NCI-H510A treated with DMSO at 0.1 percent for 48 hours (cell line): ENCODE data around the gene MPPE1.
"Not testable (repeated sequence)": the region's sequence is repeated elsewhere in the genome, so short reads cannot be mapped to it uniquely, and the experiment has no call there.

Experiments
- DNase-seq: peaks from one replicate; lab custom pipeline; 2025; lab: John Stamatoyannopoulos, UW

MPPE1 gene, protein sequence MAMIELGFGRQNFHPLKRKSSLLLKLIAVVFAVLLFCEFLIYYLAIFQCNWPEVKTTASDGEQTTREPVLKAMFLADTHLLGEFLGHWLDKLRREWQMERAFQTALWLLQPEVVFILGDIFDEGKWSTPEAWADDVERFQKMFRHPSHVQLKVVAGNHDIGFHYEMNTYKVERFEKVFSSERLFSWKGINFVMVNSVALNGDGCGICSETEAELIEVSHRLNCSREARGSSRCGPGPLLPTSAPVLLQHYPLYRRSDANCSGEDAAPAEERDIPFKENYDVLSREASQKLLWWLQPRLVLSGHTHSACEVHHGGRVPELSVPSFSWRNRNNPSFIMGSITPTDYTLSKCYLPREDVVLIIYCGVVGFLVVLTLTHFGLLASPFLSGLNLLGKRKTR

DNA sequence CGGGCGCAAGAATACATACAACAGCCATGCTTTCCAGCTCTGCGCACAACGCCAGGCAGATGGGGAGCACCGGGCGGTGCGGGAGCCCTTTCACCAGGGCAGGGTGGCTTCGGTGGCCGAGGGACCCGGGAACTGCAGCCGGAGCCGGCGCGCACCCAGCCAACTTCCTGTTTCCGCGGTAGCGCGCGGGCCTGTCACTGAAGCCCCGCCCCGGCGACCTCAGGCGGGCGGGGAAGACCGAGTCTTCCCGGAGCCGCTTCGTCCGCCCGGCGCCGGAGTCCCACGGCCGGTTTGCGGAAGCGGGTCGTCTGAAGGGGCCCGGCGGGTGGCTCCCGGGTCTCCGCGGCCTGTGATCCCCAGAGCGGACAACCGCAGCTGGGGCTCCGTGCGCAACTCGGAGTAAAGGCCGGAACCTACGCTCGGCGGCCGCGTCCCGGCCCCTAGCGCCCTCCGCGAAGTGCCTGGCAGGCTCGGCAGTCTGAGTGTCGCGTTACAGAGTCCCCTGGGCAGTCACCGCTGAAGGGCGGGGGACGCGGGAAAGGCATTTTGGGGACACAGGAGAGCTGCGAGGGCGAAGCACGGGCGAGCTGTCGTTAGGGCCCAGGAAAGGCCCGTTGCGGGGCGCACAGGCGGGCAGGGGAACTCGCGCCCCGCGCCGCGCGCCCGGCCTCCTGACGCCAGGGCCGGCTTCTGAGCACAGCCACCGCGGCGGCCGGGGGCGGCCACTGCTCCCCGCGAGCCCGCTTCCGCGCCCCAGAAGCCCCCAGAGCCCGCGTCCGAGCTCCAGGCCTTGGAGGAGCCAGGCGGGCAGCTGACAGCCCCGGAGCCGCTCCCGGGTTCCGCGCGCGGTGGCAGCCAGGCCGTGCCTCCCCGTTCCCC, at the start of gene MPPE1:
TSS of gene MPPE1 (minus strand) at position 136 of the 879 bp plus-strand sequence. CDS start 11,053 bp downstream, outside the sequence.
- DNase-seq: peak; percentile 63

- no peak for DNase-seq
Observed at GRCh38 chr18:11957636-11958035, 49.5 kb upstream of the MPPE1 start.

- no peak for DNase-seq
Observed at GRCh38 chr18:11956371-11957308, 48.5 kb upstream of the MPPE1 start.

- peak; percentile 12 for DNase-seq
Observed at GRCh38 chr18:11955239-11956029, 47.3 kb upstream of the MPPE1 start.

- no peak for DNase-seq
Observed at GRCh38 chr18:11953113-11953512, 45.0 kb upstream of the MPPE1 start.

DNA sequence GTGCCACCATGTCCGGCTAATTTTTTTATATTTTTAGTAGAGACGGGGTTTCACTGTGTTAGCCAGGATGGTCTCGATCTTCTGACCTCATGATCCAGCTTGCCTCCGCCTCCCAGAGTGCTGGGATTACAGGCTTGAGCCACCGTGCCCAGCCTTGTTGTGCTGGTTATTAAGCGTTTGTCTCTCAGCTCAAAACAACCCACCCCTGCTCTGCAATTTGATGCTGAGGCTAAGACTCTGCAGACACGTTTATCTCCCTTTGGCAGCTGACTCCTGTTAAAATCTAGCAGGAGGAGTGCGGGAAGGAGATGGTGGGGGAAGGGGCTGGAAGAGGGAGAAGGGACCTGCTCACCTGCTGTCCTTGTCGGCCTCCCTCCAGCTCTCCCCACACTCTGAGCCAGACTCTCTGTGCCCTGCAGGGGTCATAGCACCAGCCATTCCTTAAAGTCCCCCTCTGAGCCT, 43.3 kb upstream of the MPPE1 start:
- DNase-seq: no peak

DNA sequence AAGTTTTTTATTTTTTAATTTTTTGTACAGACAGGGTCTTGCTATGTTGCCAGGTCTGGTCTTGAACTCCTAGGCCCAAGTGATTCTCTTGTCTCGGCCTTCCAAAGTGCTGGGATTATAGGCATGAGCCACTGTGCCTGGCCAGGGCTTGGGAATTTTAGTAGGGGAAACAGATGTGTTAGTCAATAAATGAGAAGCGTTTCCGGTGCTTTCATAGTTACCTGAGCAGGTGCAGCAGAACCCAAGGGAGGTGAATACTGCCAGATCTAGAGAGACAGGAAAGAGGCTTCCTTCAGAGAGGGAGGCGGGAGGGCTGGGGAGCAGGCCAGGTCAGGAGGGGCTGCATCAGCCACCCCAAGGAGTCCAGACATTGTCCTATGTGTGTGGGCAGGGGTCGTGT, 42.7 kb upstream of the MPPE1 start:
- DNase-seq: peak; percentile 25

DNA sequence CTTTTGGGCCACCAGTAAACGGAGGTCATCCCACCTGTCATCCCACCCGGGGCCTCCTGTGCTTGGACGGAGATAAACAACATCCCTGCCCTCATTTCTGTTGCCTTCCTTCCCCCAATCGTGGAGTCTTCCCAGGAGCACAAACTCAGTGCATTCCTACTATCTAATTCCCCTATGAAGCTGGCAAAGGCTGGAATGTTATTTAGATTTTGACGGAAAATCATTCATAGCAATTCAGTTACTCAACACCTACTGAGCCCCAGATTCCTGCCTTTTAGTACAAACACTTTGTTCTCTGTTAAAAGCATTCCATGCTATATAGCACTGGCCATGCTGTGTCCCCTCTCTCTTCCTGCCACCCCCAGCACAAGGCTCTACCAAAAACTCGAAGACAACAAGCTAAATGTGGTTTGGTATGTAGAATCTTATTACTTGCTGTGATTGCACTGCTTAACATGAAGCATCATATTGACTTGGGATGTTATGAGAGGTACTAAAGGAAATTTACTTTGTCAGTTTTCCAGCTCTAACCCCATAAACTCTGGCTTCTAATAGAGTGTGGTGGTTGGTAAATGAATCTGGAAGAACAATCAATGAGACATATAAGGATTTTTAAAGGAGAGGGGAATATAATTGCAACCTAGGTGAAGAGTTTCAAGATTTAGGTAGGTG, 40.9 kb upstream of the MPPE1 start:
- no peak for DNase-seq

GRCh38 chr18:11947214-11948191, 39.4 kb upstream of the MPPE1 start:
- DNase-seq: peak; percentile 75

DNA sequence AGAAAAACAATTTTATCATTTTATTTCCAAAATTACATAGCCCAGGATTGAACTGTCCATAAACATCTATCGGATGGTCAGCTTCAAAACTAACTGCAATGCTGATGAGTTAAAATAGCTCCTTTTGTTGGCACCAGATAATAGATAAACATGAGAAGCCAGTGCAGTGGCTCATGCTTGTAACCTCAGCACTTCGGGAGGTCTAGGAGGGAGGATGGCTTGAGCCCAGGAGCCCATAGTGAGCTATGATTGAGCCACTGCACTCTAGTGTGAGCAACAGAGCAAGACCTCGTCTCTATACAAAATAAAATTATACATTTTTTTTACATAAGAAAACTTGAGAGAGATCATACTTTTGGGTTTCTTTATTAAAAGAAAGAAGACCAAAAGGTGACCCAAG, 38.6 kb upstream of the MPPE1 start:
- no peak for DNase-seq

- not testable (repeated sequence) for DNase-seq
Observed at GRCh38 chr18:11945834-11946659, 37.9 kb upstream of the MPPE1 start.

GRCh38 chr18:11944786-11945185, 36.7 kb upstream of the MPPE1 start:
- DNase-seq: no peak

- no peak for DNase-seq
Observed at GRCh38 chr18:11944252-11944651, 36.1 kb upstream of the MPPE1 start.

GRCh38 chr18:11943551-11943950, 35.4 kb upstream of the MPPE1 start:
- no peak for DNase-seq

- DNase-seq: no peak
Observed at GRCh38 chr18:11940956-11941355, 32.8 kb upstream of the MPPE1 start.

DNA sequence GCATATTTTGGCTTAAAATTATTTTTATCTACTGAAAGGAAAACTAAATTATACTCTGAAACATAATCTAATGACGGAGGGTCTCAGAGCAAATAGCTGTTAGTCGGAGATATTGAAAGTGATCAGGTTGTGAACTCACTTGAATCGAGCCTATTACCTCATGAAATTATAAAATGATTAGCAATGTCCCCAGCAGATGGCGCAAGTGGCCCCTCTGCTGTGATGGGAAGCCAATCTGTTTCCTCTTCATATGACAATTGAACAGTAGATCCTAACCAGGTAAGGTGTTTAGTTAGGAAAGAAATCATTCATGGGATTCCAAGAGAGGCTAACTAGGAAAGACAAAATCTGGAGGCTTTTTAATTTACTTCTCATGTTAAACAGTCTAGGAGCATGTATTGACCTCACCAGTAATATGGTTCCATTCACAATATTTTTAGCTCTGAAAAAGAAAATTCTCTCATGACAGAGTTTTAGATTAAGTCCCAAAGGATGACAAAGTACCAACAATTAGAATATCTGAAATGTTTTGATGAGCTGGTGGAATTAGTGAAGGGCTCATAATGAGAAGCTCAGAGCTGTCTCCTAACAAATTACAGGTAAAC, 29.9 kb upstream of the MPPE1 start:
- DNase-seq: peak; percentile 61

GRCh38 chr18:11932393-11932792, 24.3 kb upstream of the MPPE1 start:
- no peak for DNase-seq

- no peak for DNase-seq
Observed at GRCh38 chr18:11927497-11927896, 19.4 kb upstream of the MPPE1 start.
